Right cardiac atrium (tissue), 5 donors: ENCODE data around the gene TBKBP1. TPM values are rescaled to one million over a fixed set of nuclear protein-coding genes. Genes with fewer than 3 reads are reported as not detected.
"Not testable (repeated sequence)": the region's sequence is repeated elsewhere in the genome, so short reads cannot be mapped to it uniquely, and the experiment has no call there.

Source experiments
- ATAC-seq, 2 donors: fragments of 200-7000 bp; cut with Tn5 transposase; one replicate each; pipeline versions ENCODE4 v1.8.0 to v1.9.1; 2020; ENCODE audit warnings: moderate library complexity in 2 of 2, mild to moderate bottlenecking in 1 of 2
- DNase-seq, 3 donors: peaks; one replicate each; pipeline ENCODE4 v3.0.0-alpha.2; 2020
- H3K27ac ChIP-seq: one replicate; pipeline ENCODE4 v1.5.1; 2013; ENCODE audit warnings: mild to moderate bottlenecking, low read length, control low read depth, moderate library complexity
- H3K27me3 ChIP-seq: one replicate; pipeline ENCODE4 v1.6.1; 2013; ENCODE audit not compliant: control insufficient read depth, insufficient read depth
- H3K4me1 ChIP-seq: one replicate; pipeline ENCODE4 v1.6.1; 2013; ENCODE audit warnings: low read length; ENCODE audit not compliant: control insufficient read depth, insufficient read depth
- H3K4me3 ChIP-seq: one replicate; pipeline ENCODE4 v1.5.1; 2013; ENCODE audit warnings: low read length, control low read depth
- H3K9me3 ChIP-seq: one replicate; pipeline ENCODE4 v1.6.1; 2013; ENCODE audit warnings: low read length; ENCODE audit not compliant: control insufficient read depth
- WGBS: extraction: QIAGEN DNeasy Blood & Tissue Kit; methylation state at CpG from one replicate; pipeline ENCODE4 v1.1.7; 2013; 5-methylcytosine and 5-hydroxymethylcytosine counted together
- intact Hi-C, 4 donors: fragments of 100-400 bp; cut with DNase I; formaldehyde crosslinking; loops; one replicate each; pipeline versions ENCODE4 v1.11.0 to v1.14.0; 2022 to 2023
- polyA plus RNA-seq: library from polyadenylated mRNA; stranded (reverse); fragments of 200-250 nt; gene quantifications from one replicate; pipeline ENCODE4 v1.2.3, GENCODE V29; 2013
- total RNA-seq, 4 donors: library from RNA; stranded (reverse); fragmentation: NEBNext Ultra II Directional; extraction: Animal tissue kit (Norgen Biotek cat#: 25700); gene quantifications; one replicate each; pipeline ENCODE4 v1.2.1, GENCODE V29; 2021
- donor health status: healthy with polysubstance abuse.
- donor health status: DM: no; HTN: yes; CAD: no.
- donor health status: DM: no; HTN: no; CAD: no.
- donor health status: DM: no; HTN: yes; CAD: no; lungs with severe emphysema.
- donor health status: DM: yes; HTN: yes; CAD: no.

TBKBP1 gene
- total and polyA plus RNA-seq, 5 donors, result 17.5 to 27.0 (median 21.5) TPM

DNA sequence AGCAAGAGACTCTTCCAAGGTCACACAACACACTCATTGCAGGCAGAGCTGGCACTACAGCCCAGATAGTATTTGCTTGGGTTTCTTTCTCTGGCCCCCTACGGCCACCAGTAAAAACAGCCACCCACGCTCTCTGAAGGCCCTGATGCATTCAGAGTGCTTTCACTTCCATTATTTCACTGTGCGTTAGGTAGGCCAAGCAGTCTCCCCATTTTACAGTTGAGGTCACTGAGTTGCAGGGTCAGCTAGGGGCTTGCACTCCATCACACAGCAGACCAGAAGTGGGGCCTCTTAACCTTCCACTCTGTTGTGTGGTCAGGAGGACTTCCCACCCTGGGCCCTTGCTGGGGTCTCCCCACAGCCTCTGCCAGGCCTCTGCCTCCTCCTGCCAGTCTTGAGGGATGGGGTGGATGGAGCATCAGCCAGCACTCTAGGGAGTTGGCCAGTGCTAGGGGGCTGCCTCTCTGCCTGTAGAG, 41.6 kb downstream of the TBKBP1 start:
- H3K9me3 ChIP-seq, result no peaks in the 10 kb centered on the region
- H3K4me1 ChIP-seq, result no peaks in the 10 kb centered on the region
- no peak overlapping the region for H3K4me3 ChIP-seq
- ATAC-seq (no peak), DNase-seq (no peak)
- WGBS, result 91% methylated on average over 3 of the region's 3 CpGs
- H3K27me3 ChIP-seq, result no peaks in the 10 kb centered on the region
- intact Hi-C loops, result no loop called here
- no peak overlapping the region for H3K27ac ChIP-seq

DNA sequence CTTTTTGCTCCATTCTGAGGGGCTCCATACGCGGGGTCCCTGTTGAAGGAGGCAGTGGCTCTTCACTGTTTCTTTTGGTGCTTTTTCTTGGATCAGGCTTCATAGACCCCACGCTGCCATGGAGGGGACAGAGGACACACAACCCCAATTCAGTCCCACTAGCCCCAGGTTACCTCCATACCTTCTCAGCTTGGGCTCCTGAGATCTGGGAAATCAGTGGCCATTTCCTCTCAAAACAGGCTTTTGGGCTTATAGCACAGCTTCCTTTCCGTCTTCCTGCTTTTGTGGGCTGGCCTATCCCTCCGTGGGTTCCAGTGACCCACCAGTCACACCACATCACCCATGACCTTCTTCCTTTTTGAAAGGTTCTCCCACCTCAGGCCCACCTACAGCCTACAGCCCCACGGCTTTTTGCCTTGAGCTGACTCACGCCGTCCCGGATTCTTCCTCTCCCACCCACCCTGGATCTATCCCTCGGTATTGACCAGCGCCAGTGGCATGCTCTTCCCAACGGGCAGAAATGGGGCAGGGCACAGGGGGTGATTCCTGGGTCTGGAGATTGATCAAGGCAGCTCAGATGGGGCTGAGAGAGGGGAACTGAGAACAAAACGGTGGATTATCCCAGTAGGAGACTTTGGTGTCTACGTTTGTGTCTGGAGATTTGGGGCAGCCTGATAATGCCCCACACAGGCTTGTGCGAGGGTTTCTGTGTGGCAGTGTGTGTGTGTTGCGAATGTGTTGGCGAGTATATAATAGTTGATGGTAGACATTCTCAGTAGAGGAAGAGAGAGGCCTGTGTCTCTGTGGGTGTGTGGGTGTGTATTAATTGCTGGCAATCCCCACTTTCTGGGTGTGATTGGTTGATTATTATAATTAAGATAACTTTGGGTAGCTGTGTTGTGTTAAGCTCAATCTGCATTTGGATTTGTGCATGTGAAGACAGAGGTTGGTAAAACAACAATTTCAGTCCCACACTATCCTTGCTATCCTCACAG, 42.8 kb downstream of the TBKBP1 start:
- intact Hi-C loops, result no loop called here
- no peak overlapping the region for H3K27ac ChIP-seq
- DNase-seq, result no peak
- no peaks in the 10 kb centered on the region for H3K4me1 ChIP-seq
- 76% methylated on average over 17 of the region's 17 CpGs for WGBS
- no peaks in the 10 kb centered on the region for H3K27me3 ChIP-seq
- no peaks in the 10 kb centered on the region for H3K9me3 ChIP-seq
- no peak for ATAC-seq
- H3K4me3 ChIP-seq, result no peak overlapping the region

DNA sequence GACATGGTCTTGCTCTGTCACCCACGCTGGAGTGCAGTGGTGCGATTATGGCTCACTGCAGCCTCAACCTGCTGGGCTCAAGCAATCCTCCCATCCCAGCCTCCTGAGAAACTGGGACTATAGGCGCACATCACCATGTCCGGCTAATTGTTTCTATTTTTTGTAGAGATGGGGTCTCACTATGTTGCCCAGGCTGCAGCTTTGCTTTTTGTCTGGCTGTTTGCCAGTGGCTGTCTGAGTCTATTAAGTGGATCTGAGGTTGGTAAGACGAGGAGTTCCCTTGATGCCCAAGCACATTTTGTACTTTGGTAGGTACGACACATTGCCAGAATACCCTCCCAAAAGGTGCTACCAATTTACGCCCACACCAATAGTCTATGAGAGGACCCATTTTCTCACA, 44.2 kb downstream of the TBKBP1 start:
- Histone ChIP-seq H3K27ac (no peak overlapping the region), H3K27me3 (no peaks in the 10 kb centered on the region), H3K4me1 (no peaks in the 10 kb centered on the region), H3K4me3 (no peak overlapping the region), H3K9me3 (no peaks in the 10 kb centered on the region)
- ATAC-seq, result no peak
- intact Hi-C loops, result no loop called here
- WGBS, result 94% methylated on average over 7 of the region's 7 CpGs
- DNase-seq, result no peak

DNA sequence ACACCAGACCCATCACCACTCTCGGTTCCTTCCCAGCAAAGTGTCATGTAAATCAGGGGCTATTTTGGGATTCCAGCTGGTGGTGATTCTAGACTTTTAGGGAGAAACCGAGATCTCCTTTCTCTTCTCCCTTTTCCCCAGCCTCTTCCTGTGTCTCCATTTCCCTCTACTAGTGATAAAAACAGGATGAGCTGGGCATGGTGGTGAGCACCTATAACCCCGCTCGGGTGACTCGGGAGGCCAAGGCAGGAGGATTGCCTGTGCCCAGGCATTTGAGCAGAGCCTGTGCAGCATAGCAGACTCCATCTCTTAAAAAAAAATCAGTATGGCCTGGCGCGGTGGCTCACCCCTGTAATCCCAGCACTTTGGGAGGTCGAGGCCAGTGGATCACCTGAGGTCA, 45.2 kb downstream of the TBKBP1 start:
- H3K4me3 ChIP-seq, result no peak overlapping the region
- DNase-seq (no peak), ATAC-seq (no peak)
- intact Hi-C loops, result no loop called here
- H3K27me3 ChIP-seq, result no peaks in the 10 kb centered on the region
- 77% methylated on average over 8 of the region's 8 CpGs for WGBS
- H3K27ac ChIP-seq, result no peak overlapping the region
- no peaks in the 10 kb centered on the region for H3K9me3 ChIP-seq
- H3K4me1 ChIP-seq, result no peaks in the 10 kb centered on the region

DNA sequence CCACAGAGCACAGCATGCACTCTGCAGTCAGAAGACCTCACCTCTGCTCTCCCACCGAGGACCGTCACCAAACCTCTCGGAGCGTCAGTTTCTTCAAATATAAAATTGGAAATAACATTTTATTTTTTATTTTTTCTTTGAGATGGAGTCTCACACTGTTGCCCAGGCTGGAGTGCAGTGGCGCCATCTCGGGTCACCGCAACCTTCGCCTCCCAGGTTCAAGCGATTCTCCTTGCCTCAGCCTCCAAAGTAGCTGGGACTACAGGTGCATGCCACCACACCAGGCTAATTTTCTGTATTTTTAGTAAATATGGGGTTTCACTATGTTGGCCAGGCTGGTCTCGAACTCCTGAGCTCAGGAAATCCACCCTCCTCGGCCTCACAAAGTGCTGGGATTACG, 46.0 kb downstream of the TBKBP1 start:
- H3K9me3 ChIP-seq, H3K27me3 ChIP-seq, ATAC-seq, H3K27ac ChIP-seq, H3K4me1 ChIP-seq, DNase-seq, intact Hi-C loops, H3K4me3 ChIP-seq: not testable (repeated sequence)
- WGBS, result 89% methylated on average over 12 of the region's 12 CpGs

DNA sequence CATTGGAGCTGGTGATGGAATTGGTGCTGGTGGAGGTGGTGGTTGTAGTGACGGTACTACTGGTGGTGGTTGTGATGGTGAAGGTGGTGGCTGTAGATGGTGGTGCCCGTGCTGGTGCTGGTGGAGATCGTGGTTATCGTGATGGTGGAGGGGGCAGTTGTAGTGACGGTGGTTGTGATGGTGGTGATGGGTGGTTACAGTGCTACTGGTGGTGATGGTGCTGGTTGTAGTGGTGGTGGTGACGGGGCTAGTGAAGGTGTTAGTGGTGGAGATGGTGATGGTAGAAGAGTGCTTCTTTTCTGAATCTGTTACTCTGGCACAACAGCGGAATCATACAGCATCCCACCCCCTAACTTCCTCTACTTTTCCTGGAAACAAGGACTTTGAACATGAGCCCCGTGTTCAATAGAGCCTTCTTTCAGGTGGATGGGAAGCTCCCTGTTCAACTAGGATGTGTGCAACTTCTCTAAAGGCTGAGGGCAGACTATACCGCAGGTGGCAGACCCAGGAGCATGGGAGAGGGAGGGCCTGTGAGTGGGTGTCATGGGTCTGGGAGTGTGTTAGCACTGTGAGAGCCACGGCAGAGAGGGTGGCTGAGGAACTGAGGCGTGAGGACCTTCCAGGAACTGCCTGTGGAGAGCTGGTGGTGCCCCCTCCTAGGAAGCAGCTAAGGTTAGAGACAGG, 47.3 kb downstream of the TBKBP1 start:
- intact Hi-C loops, result no loop called here
- Histone ChIP-seq H3K4me3 (no peak overlapping the region), H3K27ac (no peak overlapping the region), H3K27me3 (no peaks in the 10 kb centered on the region), H3K9me3 (no peaks in the 10 kb centered on the region), H3K4me1 (no peaks in the 10 kb centered on the region)
- ATAC-seq, result no peak
- DNase-seq, result no peak
- 86% methylated on average over 11 of the region's 11 CpGs for WGBS

DNA sequence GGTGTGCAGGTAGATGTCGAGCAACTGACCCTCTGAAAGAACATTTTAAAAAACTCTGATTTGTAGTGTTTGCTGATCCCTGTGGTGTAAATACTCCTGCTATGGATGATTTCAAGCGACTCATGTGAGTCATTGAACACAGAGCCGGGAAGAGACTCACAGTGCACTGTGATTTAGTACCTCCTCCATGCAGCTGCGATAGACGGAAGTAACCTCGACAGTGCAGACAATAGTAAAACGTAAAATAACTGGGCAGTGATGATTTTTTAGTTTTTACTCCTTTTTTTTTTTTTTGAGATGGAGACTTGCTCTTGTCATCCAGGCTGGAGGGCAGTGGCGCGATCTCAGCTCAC, 47.8 kb downstream of the TBKBP1 start:
- DNase-seq (no peak), ATAC-seq (no peak)
- intact Hi-C loops, result no loop called here
- Histone ChIP-seq H3K27me3 (no peaks in the 10 kb centered on the region), H3K4me3 (no peak overlapping the region), H3K27ac (no peak overlapping the region), H3K4me1 (no peaks in the 10 kb centered on the region), H3K9me3 (no peaks in the 10 kb centered on the region)
- WGBS, result 83% methylated on average over 9 of the region's 9 CpGs

DNA sequence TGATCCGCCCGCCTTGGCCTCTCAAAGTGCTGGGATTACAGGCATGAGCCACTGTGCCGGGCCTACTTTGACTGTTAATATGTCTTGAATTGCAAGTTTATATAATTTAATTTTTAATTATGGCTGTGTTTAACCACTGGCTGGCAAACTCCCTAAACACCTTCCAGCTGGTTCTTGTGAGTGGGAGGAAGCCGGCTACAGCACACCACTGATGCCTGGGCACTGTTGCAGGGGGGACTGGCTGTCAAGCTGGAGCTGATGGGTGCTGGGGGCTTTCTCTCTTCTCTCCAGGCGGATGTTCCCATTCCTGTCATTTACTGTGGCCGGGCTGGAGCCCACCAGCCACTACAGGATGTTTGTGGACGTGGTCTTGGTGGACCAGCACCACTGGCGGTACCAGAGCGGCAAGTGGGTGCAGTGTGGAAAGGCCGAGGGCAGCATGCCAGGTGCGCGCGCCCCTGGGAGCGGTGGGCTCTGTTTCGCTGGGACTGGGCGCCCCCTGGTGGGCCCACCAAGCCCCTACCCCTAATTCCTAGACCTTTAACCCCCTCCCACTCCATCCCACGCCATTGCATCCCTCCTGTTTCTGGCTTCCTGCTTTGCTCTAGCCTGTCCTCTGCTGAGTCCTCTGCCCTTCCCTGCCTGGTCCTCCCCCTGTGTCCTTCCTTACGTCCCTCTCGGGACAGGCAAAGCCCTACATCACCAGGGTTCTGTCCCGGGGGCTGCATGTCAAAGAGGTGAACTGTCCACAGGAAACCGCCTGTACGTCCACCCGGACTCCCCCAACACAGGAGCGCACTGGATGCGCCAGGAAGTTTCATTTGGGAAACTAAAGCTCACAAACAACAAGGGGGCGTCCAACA, 48.6 kb downstream of the TBKBP1 start:
- Histone ChIP-seq H3K9me3 (no peaks in the 10 kb centered on the region), H3K27ac (no peak overlapping the region), H3K4me1 (no peaks in the 10 kb centered on the region), H3K4me3 (no peak overlapping the region), H3K27me3 (no peaks in the 10 kb centered on the region)
- ATAC-seq (peak in 1 of 2 donors; percentile 27), DNase-seq (peak in 1 of 3 donors; percentile 63)
- WGBS, result 33% methylated on average over 26 of the region's 26 CpGs
- intact Hi-C loops, result no loop called here

DNA sequence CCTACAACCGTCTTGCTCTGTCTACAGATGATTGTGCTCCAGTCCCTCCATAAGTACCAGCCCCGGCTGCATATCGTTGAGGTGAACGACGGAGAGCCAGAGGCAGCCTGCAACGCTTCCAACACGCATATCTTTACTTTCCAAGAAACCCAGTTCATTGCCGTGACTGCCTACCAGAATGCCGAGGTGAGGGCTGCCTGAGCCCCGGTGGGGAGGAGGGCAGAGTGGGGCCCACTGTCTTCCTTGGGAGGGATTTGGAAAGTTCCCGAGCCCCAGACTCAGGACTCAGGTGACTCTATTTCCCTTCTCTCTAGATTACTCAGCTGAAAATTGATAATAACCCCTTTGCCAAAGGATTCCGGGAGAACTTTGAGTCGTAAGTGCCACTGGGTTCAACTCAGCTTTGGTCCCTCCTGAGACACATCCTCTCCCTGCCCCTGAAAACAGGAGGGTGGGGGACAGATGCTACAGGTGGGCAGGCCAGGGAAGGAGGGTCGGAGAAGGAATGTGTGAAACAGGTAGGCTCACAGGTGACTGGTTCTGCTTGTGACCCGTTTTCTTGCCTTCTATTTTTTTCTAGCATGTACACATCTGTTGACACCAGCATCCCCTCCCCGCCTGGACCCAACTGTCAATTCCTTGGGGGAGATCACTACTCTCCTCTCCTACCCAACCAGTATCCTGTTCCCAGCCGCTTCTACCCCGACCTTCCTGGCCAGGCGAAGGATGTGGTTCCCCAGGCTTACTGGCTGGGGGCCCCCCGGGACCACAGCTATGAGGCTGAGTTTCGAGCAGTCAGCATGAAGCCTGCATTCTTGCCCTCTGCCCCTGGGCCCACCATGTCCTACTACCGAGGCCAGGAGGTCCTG, 50.4 kb downstream of the TBKBP1 start:
- ATAC-seq, result no peak
- H3K27me3 ChIP-seq, result no peaks in the 10 kb centered on the region
- intact Hi-C loops, result no loop called here

DNA sequence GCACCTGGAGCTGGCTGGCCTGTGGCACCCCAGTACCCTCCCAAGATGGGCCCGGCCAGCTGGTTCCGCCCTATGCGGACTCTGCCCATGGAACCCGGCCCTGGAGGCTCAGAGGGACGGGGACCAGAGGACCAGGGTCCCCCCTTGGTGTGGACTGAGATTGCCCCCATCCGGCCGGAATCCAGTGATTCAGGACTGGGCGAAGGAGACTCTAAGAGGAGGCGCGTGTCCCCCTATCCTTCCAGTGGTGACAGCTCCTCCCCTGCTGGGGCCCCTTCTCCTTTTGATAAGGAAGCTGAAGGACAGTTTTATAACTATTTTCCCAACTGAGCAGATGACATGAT, 51.0 kb downstream of the TBKBP1 start:
- Histone ChIP-seq H3K4me3 (no peak overlapping the region), H3K4me1 (no peaks in the 10 kb centered on the region), H3K9me3 (no peaks in the 10 kb centered on the region), H3K27ac (no peak overlapping the region), H3K27me3 (no peaks in the 10 kb centered on the region)
- DNase-seq (no peak), ATAC-seq (peak; percentile 52 to 71)
- intact Hi-C loops, result no loop called here
- WGBS, result 50% methylated on average over 10 of the region's 10 CpGs

More for the DNA sequence above, 50.4 kb downstream of the TBKBP1 start:
- 54% methylated on average over 22 of the region's 22 CpGs for WGBS
- H3K4me1 ChIP-seq, result no peaks in the 10 kb centered on the region
- H3K27ac ChIP-seq, result no peak overlapping the region
- no peak for DNase-seq
- H3K9me3 ChIP-seq, result no peaks in the 10 kb centered on the region
- H3K4me3 ChIP-seq, result no peak overlapping the region
